ENCODE data around the gene AIFM3. TPM values are rescaled to one million over a fixed set of nuclear protein-coding genes. Genes with fewer than 3 reads are reported as not detected.

AIFM3 gene
- total and polyA plus RNA-seq, 4 donors = 0.38 to 1.1 (median 0.63) TPM

- TF ChIP-seq MAX (IDR thresholded peaks at IDR 0.05) = no peak
Observed at GRCh38 chr22:21030032-21030431, 63.0 kb downstream of the AIFM3 start (continued).

Other genes with a start within 250 kb of the AIFM3 start
- 100 to 1,000 TPM; 117 to 176 TPM for gene SERPIND1, start 193.1 kb upstream of the AIFM3 start, total RNA-seq
- 100 to 1,000 TPM; 166 to 173 TPM for gene SERPIND1, start 193.1 kb upstream of the AIFM3 start, polyA plus RNA-seq
- 10 to 100 TPM; 38.0 to 47.5 TPM for gene PI4KA, start 108.4 kb upstream of the AIFM3 start, total RNA-seq
- 10 to 100 TPM; 19.4 to 34.5 TPM for gene PI4KA, start 108.4 kb upstream of the AIFM3 start, polyA plus RNA-seq
- gene SNAP29, start 108.2 kb upstream of the AIFM3 start, total RNA-seq = 10 to 100 TPM; 10.5 to 13.2 TPM
- 10 to 100 TPM; 19.3 to 26.2 TPM for gene SNAP29, start 108.2 kb upstream of the AIFM3 start, polyA plus RNA-seq
- gene CRKL, start 49.8 kb upstream of the AIFM3 start, total RNA-seq = 10 to 100 TPM; 30.0 to 45.5 TPM
- 10 to 100 TPM; 12.0 to 15.2 TPM for gene CRKL, start 49.8 kb upstream of the AIFM3 start, polyA plus RNA-seq
- 10 to 100 TPM; 11.1 to 32.5 TPM for gene LZTR1, start 15.0 kb downstream of the AIFM3 start, total RNA-seq
- gene LZTR1, start 15.0 kb downstream of the AIFM3 start, polyA plus RNA-seq = 10 to 100 TPM in 1 of 2 donors, 1 to 10 TPM in 1; 7.9 to 15.3 TPM
- 10 to 100 TPM; 10.4 to 18.3 TPM for gene THAP7, start 34.9 kb downstream of the AIFM3 start, total RNA-seq
- 10 to 100 TPM; 20.6 to 21.9 TPM for gene THAP7, start 34.9 kb downstream of the AIFM3 start, polyA plus RNA-seq
- gene P2RX6, start 47.9 kb downstream of the AIFM3 start, total RNA-seq = under 1 TPM; 0.05 to 0.59 TPM
- under 1 TPM; 0.18 to 0.48 TPM for gene P2RX6, start 47.9 kb downstream of the AIFM3 start, polyA plus RNA-seq
- gene SLC7A4, start 65.3 kb downstream of the AIFM3 start, total RNA-seq = under 1 TPM; 0.23 to 0.42 TPM
- under 1 TPM; 0.11 to 0.67 TPM for gene SLC7A4, start 65.3 kb downstream of the AIFM3 start, polyA plus RNA-seq
- gene LRRC74B, start 78.7 kb downstream of the AIFM3 start, total RNA-seq = not detected
- not detected for gene LRRC74B, start 78.7 kb downstream of the AIFM3 start, polyA plus RNA-seq

All from liver (tissue), 5 donors.